Activated T-cell treated with anti-CD3 and anti-CD28 coated beads for 4 hours (primary cell): ENCODE results near the gene RAB28.
A peak's percentile ranks its signal among the peaks of the same experiment; 100 is the strongest.

Source experiments
- DNase-seq: peaks from one replicate; pipeline ENCODE4 v3.0.0-alpha.2; 2020

Gene RAB28

GRCh38 chr4:13484122-13484748 lies at the start of gene RAB28:
TSS of gene RAB28 (minus strand) at chr4:13484340.
- peak; percentile 89 for DNase-seq

- no peak for DNase-seq
These were observed 47.5 kb upstream of the RAB28 start for GRCh38 chr4:13531625-13531998.

DNA sequence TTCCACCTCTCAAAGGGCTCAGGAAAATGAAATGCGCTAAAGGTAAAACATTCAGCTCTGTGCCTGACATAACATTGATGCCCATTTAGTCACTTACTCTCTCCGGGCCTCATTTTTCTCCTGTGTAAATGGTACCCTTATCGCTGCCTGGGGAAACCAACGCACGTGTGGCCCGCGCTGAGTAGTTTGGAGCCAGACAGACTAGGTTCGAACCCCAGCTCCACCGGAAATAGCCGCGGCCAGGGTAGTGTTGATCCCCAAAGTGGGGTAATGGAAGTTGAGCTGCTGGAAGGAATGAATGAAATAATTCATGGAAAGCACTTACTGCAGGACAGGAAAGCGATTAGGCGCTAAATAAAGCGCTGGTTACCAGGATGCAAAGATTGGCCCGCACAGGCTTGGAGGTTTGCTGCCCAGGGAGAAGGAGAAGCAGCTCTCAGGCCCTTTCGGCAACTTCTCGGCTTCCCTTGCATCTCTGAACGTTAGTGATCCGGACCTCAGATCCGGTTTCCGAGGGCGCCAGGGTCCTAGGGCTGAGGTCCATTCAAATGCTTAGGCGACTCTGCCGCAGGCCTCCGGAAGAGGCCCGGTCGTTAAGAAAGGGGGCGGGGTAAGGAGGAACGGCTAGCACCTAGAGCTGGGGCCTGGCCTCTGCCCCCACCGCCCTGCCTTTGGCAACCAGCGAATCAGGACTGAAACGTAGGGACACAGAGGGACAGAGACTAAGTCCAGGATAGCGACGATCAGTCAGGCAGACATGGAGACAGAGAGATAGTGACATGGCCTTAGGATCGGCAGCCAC lies 46.9 kb upstream of the RAB28 start:
- no peak for DNase-seq

DNA sequence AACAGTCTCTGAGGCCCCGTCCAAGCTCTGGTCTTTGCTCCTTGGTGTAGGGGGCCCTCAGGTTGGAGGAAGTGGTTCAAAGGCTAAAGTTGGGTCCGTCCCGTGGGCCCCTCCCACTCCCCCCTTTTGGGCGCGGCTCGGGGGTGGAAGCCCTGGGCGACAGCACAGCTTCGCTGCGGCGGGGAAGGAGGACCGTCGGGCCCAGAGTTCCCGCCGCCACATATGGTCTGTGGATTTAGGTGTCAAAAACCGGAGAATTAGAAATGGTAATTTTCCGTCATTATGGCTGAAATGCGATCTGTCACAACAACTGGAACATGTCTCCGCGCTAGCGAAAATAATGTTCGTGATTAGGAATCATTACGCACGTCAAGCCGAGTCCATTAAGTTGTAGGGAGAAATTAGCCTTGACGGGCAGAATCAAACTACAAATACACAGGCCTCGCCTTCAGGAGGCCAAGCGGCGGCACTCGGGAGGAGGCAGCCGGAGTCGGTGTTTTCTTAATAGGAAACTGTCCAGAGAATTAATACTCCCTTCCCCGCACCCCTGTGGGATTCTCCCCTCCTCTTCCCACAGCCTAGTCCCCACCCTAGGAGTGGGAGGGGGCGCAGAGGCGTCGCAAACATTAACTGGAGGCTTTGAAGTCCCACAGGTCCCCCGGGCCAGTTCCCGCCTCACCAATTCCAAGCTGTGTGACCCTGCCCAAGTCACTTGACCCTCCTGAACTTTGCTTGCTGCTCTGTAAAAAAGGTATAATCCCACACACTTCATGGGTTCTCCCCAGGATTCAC lies 45.2 kb upstream of the RAB28 start:
- no peak for DNase-seq

DNA sequence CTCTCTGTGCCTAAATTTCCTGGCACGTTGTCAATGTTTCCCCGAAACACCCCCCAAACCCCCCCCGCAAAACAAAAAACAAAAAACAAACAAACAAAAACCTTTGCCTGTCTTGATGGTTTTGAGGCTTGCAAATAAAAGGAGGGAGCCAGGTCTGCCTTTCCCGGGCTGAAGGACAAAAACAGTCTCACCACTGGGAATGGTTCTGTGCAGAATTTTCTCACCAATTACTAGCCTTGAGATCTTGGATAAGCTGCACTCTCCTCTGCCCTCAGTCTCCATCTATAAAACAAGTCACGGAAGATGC lies 44.6 kb upstream of the RAB28 start:
- DNase-seq = no peak

- no peak for DNase-seq
These were observed 44.1 kb upstream of the RAB28 start for GRCh38 chr4:13527981-13528820.

DNA sequence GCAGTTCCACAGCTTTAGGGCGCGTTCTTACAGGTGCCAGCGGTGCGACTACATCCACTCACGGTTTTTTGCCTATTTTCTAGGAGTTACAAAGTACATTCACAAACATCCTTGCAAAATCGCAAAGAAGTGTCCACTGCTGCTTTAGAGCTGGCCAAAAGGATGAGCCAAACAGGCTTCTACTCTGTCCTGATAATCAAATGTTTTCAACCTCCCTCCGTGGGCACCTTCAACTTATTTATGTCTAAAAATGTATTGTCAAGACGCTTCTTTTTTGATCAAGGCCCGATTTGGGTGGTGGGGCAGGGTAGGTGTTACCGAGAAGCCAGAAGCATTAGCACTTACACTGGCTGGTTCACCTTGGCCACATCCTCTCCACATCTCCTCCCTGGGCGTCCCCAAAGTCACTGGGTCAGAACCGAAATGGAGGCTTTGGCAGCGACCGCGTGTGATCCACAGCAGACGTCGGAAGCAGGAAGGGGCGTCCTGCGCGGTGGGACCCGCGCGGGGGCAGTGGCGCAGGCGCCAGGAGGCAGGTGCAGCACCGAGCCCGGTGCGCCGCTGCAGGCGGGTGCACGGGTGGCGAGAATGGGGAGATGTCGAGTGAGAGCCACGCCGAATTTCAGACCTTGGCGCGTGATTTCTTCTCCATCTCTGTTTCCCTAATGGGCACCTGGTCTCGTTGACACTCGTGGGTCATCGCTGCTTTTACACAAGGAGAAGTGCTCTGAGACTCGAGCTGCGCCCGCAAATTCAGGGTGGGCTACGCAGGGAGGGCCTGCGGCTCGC lies 43.2 kb upstream of the RAB28 start:
- DNase-seq = no peak

DNA sequence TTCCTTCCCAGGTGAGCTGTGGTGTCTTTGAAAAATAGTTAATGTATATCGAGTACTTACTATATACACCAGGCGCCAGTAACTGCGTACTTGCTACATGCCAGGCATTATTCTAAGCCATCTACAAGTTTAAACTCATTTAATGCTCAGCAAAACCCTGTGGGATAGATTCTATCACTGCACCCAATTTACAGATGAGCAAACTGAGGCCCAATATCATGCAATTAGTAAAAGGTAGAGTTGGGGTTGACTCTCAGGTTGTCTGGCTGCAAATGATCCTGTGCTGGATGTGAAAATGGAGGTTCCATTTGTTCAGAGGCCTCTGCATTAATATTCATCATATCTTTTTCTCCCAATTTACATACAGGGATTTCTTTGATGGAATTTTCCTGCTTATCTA lies 42.5 kb upstream of the RAB28 start:
- no peak for DNase-seq

DNA sequence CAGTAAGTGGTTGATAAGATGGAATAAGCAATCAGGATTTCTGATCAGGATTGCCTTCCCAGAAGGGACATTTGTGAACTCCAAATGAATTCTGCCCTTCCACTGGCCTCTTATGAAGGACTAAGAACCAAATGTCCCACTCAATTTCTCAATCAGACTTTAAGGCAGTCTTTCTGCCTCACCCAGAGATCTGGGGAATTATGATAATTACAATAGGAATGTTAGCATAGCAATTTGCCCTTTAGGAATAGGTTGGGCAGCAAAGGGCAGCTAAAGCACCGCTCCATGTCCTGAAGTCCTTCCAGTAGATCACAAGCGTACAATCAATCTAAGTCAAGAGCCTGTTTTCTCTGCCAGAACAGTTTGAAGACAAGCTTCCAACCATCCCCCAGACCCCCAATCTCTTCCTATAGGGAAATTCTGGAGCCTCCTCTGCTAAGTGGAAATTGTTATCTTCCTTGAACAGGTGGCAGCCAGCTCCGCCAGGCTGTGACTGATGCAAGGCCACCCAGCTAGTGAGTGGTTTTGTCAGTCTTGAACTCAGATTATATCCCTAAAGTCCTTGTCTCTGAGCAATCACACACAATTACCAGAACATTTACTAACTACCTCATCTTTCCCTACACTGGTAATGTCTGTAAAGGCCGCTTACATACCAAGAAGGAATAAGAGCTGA lies 41.6 kb upstream of the RAB28 start:
- no peak for DNase-seq

GRCh38 chr4:13524504-13525243 lies 40.5 kb upstream of the RAB28 start:
- no peak for DNase-seq

- no peak for DNase-seq
These were observed 39.7 kb upstream of the RAB28 start for GRCh38 chr4:13523591-13524503.

GRCh38 chr4:13523105-13523477 lies 39.0 kb upstream of the RAB28 start:
- no peak for DNase-seq

GRCh38 chr4:13522282-13523104 lies 38.4 kb upstream of the RAB28 start:
- no peak for DNase-seq

GRCh38 chr4:13521047-13521446 lies 36.9 kb upstream of the RAB28 start:
- no peak for DNase-seq

GRCh38 chr4:13516315-13516860 lies 32.2 kb upstream of the RAB28 start:
- no peak for DNase-seq

DNA sequence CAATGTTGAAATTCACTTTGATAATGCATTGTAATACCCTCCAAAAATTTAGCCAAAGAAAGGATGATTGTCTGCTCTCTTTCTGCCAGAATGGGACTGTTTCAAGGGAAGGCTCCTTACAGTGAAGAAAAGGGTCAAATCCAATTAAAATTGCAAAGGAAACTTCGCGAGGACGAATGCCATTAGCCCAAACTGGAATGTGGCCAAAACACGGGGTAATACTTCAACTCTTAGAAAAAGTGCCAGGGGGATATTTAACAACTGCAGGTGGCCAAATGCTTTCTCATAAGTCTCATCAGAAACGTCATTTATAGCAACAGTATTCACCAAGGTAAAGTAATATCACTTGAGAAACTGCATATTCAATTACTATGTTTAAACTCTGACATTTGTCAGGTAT lies 31.1 kb upstream of the RAB28 start:
- DNase-seq = no peak

DNA sequence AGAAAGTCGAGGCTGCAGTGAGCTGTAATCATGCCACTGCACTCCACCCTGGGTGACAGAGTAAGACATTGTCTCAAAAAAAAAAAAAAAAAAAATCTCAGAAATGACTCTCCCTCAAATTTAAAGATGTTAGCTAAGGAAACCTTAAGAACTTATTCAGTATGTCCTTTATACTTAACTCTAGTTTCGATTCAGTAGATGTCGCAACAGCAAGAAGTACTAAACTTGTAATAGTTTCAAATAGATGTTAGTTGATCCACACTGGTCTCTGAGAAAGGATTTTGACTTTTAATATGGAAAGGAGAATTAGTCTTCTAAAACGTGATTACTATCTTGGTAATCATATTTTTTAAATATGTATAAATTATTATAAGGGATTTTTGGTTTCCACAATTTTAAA lies 30.6 kb upstream of the RAB28 start:
- no peak for DNase-seq

GRCh38 chr4:13511101-13511500 lies 27.0 kb upstream of the RAB28 start:
- no peak for DNase-seq

DNA sequence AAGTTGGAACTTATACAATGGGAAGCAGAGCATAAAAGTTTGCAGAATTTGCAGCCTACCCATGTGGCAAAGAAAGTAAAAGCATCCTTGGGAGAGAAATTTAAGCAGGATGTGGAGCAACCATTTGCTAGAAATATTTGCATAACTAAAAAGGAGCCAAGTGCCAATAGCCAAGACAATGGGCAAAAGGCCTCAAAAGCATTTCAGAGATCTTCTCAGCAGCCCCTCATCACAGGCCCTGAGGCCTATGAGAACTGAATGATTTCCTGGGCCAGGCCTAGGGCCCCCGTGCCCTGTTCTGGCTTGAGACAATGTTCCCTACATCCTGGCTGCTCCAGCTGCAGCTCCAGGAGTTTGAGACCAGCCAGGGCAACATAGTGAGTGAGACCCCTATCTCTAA lies 25.3 kb upstream of the RAB28 start:
- DNase-seq = no peak
